GM19328 (cell line): ENCODE data around the gene ABCA3.

ENCODE experiments used
- ATAC-seq: cut with Tn5 transposase; IDR thresholded peaks from one replicate; pipeline ENCODE4 v1.9.1; 2021; ENCODE audit warnings: mild to moderate bottlenecking, moderate library complexity; ENCODE audit not compliant: unreplicated experiment

The ABCA3 gene

DNA sequence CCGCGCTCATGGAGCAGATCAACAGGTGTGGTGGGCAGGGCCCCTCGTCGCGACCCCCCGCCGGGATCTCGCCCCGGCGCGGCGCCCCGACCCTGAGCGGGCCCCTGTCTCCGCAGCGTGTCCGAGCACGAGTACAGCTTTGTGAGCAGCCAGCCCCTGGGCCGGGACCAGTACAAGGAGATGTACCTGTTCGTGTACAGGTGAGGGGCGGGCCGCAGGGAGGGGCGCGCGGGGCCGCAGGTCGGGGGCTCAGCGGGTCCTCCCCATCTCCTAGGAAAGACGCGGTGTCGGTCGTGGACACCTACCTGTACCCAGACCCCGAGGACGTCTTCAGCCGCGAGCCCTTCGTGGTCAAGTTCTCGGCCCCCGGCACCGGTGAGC is 103.4 kb downstream of the ABCA3 start:
- ATAC-seq: no peak

DNA sequence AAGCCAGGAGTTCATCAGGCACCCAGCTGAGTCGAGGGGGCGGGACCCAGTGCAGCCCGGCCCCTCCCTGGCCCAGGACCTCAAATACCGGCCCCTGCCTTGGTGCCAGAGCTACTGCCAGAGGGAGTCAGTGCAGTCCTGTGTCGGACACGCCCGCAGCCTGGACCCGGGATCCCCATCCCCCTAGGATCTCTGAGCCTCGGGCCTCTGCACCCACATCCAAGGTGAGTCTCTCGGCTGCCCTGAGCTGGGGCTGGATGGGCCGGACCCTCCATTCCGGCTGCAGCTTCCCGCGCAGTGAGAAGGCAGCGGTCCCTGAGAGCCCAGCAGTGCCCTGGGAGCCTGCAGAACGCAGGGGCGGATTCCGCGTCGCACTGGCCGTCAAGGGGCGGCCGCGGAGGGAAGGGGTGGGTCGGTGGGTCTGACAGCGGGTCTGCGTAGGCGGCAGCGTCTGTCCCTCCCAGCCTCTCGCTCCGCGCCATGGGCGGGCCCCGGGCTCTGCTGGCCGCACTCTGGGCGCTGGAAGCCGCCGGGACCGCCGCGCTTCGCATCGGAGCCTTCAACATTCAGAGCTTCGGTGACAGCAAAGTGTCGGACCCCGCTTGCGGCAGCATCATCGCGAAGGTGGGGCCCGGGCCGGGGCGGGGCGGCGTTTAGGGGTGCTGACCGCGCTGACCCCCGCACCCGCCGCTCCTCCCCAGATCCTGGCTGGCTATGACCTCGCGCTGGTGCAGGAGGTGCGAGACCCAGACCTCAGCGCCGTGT is 104.0 kb downstream of the ABCA3 start, which contains the start of gene DNASE1L2:
DNASE1L2 (plus strand) TSS at position 108 of the 765 bp plus-strand sequence; CDS start at position 481, 373 bp downstream.
- no peak for ATAC-seq

DNA sequence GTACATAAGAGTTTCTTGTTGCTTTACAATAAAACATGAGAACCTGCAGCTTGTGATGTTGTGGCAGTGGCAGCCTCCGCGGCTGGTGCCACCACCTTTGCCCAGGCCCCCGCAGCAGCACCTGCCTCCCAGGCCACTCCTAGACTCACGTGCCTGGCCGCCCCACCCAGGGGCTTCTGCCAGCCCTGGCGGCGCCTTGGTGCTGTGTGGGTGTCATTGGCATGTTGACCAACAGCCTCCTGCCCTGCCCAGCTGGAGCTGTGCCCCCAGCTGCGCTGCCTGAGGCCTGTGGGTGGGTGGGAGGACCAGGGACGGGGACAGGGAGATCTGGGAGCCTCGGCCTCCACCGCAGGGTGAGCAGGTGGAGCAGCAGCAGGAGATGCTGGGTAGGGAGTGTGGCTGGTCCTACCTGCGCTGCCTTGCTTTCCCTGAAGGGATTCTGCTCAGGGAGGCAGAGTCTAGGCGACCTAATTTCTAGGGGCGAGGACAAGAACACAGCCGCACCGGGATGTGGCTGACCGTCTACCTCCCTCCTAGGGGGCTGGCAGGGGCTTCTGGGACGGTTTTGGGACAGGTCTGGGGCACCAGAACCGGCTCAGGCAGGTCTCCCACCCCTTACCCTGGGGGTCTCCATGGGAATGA is 104.7 kb downstream of the ABCA3 start:
- ATAC-seq: no peak

DNA sequence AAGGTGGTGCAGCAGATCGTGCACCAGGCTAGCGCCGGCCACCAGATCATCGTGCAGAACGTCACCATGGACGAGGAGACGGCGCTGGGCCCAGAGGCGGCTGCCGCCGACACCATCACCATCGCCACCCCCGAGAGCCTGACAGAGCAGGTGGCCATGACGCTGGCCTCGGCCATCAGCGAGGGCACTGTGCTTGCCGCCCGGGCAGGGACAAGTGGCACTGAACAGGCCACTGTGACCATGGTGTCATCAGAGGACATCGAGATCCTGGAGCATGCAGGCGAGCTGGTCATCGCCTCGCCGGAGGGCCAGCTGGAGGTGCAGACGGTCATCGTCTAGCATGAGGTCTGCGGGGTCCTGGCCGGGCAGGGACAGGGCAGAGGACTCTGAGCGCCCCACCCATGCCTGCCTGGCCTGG is 105.3 kb downstream of the ABCA3 start:
- no peak for ATAC-seq

DNA sequence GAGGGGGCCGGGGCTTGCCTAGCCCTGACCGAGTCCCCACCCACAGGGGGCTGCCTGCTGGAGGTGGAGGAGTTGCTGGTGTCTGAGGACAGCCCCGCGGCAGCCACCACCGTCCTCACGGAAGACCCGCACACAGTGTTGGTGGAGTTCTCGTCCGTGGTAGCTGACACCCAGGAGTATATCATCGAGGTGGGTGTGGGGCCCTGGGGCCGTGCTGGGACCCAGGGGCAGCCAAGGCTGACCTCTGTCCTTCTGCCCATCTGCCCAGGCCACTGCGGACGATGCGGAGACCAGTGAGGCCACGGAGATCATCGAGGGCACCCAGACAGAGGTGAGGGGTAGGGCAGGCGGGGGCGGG is 105.7 kb downstream of the ABCA3 start:
- ATAC-seq: no peak

DNA sequence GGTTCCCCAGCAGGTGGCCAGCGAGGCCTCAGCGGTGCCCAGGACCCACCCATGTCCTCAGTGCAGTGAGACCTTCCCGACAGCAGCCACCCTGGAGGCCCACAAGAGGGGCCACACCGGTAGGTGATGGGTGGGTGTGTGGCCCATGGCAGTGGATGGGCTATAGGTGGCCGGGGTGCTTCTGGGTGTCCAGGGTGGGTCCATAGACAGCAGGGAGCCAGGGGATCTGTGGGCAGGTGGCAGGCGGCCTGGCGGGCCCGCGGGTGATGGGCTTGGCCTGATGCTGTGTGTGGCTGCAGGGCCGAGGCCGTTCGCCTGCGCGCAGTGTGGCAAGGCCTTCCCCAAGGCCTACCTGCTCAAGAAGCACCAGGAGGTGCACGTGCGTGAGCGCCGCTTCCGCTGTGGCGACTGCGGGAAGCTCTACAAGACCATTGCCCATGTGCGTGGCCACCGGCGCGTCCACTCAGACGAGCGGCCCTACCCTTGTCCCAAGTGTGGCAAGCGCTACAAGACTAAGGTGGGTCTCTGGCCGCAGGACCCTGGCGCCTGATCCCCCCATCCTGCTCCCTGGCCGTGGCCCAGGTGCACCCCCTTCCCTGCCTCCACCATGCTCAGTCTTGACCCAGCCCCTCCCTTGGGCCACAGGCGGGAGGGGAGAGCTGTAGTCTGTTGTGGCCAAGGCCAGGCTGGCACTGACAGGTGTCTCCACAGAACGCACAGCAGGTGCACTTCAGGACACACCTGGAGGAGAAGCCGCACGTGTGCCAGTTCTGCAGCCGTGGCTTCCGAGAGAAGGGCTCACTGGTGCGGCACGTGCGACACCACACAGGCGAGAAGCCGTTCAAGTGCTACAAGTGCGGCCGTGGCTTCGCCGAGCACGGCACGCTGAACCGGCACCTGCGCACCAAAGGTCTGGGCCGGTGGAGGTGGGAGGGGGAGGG is 106.4 kb downstream of the ABCA3 start:
- ATAC-seq: no peak

DNA sequence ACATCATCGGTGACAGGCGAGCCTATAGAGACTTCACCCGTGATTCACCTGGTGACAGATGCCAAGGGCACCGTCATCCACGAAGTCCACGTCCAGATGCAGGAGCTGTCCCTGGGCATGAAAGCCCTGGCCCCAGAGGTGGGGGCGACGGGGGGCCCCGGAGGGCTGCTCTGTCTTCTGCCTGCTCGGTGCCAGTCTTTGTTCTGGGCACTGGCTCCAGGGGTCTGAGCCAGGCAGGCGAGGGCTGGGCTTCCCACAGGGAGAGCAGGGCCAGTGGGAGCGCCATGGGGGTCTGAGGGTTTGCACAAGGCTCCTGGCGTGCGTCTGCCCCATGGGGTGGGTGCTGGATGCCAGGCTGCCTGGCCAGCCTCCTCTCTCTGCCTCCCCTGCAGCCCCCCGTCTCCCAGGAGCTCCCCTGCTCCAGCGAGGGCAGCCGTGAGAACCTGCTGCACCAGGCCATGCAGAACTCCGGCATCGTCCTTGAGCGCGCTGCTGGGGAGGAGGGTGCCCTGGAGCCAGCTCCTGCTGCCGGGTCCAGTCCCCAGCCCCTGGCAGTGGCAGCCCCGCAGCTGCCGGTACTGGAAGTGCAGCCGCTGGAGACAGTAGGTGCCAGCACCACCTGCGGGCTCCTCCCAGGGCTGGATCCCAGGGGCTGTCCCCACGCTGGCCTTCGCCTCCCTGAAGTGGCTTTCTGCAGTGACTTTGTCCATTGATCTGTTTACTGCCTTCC is 107.3 kb downstream of the ABCA3 start:
- no peak for ATAC-seq

DNA sequence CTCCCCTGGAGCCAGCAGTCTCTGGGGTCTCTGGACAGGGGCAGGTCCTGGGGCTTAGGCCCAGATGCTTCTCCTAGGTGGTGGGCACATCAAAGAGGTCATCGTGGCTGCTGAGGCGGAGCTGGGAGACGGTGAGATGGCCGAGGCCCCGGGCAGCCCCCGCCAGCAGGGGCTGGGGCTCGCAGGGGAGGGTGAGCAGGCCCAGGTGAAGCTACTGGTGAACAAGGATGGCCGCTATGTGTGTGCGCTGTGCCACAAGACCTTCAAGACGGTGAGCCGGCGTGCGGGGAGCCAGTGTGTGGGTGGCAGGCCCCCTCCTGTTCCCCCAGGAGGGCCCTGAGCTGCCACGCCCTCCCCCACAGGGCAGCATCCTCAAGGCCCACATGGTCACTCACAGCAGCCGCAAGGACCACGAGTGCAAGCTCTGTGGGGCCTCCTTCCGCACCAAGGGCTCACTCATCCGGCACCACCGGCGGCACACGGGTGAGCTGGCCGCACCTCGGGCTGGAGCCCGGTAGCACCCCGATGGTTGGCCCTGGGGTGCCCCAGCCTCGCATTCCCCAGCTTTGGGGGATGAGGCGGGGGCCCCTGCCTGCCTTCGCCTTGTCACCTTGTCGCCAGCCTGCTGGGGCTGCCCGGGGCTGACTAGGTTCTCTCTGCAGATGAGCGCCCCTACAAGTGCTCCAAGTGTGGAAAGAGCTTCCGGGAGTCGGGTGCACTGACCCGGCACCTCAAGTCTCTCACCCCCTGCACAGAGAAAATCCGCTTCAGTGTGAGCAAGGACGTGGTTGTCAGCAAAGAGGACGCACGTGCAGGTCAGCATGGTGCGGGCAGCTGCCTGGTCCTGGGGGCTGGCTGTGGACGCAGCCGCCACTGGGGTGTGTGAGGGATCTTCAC is 108.2 kb downstream of the ABCA3 start:
- no peak for ATAC-seq

DNA sequence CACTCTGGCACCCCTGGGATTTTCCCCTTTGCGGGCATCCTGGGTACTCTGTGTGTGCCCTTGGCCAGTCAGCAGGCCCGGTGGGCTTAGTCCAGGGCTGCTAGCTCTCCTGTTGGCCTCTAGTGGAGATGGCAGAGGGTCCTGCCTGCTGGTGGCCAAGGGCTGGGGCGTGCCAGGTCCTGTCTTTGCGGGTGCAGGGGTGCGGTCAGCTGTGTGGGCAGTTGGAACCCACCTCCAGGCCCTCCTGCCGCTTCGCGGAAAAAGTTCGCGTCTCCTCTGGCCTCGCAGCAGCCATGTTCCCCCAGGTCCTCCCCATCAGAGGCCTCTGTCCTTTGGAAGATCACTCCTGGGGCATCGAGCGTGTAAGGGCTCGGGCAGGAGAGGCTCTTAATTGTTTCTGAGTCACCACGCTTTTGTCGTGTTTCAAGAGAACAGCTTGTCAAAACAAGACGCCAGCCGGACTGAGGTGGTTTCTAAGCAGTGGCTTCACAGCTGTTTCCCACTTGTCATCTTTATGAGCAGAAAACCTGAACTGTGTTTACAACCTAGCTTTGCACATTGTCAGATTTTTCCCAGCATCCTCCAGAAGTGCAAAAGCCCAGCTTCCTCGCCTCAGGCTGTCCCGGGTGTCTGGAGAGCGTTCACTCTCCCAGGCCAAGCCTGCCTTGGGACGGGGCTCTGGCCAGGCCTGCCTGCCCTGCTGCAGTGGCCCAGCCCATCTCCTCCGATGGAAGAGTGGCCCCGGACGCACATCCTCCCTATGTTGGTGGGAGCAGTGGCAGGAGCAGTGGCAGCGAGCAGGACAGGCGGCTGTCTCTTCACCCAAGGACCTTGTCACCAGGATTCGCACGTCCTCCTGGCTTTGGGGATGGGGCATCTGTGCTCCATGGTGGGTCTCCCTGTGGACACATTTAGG is 109.3 kb downstream of the ABCA3 start:
- ATAC-seq: no peak

DNA sequence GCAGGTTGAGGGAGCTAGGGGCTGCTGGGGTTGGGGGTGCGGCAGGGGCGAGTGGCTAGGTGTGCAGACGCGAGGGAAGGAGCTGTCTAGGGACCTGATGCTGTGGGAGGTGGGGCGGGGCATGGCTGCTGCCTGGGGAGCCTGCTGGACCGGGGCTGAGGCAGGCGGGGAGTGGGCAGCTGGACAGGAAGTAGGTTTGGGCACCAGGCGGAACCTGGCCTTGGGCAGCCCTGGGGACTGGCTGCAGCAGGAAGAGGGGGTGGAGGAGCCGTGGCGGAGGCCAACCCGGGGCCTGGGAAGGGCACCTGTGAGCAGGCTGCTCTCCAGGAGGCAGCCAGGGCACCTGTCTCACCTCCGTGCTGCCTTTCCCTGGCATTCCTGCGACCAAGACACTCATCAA is 110.2 kb downstream of the ABCA3 start:
- no peak for ATAC-seq

DNA sequence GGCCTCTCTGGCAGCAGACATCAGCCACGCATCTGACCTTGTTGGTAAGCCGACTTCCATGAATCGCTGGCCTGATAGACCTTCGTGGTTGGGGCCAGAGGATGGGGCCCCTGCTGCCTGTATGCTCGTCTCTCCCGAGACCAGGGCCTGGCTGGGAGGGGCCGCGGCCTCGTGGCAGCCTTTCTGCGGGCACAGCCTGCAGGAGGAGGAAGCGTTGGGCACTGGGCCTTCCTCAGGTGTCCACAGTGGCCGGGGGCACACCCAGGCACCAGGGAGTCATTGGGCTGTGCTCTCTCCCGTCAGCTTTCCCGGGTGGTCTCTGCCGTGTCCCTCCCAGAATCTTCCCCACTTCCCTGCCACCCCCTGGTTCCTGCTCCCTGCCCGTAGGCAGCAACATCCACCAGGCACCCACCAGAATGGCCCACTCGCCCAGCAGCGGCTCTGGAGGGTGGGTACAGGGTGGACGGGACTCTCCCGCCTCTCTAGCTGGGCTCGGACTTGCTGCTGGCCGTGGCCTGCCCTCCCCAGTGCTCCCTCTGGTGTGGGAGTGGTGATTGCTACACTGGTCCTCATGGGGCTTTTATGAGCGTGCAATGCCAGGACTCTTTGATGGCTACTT is 110.8 kb downstream of the ABCA3 start:
- no peak for ATAC-seq

DNA sequence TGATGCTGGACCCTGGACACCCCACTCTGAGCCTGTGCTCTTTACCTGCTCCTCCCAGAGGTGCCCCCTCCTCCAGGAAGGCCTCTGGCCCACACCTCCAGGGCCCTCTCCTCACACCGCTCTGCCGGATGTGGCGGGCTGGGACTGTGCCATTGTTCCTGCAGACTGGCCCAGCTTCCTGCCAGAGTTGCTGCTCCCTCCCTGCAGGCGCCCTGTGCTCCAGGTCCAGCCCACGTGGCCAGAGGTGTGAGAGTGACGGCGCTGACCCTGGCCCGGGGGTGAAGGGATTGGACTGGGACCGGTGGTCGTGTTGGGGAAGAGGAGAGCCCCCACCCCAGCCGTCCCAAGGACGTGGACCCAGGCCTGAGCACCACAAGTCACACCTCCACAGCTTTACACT is 111.4 kb downstream of the ABCA3 start:
- no peak for ATAC-seq

DNA sequence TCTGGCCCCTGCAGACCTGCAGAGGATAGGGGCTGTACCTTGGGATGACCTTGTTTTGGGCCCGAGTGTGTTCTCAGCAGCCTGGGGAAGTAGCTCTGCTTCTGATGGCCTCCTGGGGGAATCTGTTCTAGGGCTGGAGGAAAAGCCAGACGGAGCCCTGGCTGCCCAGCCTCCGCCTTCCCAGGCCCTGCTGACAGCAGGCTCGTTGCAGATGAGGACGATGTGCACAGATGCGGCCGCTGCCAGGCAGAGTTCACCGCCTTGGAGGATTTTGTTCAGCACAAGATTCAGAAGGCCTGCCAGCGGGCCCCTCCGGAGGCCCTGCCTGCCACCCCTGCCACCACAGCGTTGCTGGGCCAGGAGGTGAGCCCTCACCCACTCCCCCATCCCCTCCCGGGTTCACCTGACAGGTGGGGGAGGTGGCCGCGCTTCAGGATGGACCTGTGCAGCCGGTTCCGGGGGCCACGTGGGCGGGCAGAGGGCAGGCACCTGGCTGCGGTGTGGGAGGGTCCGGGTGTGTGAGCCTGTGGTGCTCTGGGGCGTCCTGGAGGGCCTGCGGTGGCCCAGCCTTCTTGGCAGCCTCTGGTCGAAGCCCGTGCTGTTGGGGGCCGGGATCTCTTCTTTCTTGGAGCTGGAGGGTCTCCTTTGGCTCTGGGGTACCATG is 112.2 kb downstream of the ABCA3 start:
- ATAC-seq: no peak

DNA sequence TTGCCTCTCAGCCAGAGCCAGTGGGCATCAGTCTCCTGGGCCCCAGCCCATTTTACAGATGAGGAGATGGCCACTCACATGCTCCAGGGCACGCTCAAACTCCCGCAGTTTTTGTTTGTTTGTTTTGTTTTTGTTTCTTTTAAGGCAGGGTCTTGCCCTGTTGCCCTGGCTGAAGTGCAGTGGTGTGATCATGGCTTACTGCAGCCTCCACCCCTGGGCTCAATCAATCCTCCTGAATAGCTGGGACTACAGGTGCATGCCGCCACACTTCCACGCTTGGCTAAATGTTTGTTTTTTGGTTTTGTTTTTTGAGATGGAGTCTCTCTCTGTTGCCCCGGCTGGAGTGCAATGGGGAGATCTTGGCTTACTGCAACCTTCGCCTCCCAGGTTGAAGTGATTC is 113.6 kb downstream of the ABCA3 start:
- ATAC-seq: no peak

DNA sequence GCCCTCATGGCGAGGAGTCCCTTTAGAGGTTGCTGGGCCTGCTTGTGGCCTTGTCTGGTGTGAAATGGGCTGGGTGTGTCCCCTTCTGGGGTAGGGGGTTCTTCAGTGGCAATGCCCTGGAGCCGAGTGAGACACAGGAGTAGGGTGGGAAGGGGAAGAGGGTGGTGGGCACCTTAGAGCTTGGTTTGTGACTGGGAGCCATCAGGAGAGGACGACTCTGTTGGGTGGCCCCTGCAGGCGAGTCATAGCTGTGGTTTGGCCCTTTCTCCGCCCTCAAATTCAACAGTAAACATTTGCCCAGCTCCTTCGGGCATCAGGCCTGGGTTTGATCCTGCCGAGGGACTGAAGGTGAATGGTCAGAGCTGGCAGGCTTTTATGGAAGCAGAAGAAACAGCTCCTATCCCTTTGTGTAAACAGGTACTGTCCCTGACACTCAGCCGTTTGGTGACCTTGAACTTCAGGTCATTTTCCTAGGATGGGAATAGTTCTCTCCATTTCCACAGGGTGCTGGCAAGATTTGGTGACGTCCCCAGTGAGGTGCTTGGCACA is 114.2 kb downstream of the ABCA3 start:
- ATAC-seq: no peak
